GM12874 (cell line): ENCODE measurements around the gene RPL5.
A peak's percentile ranks its signal among the peaks of the same experiment; 100 is the strongest.

Experiments used
- CTCF ChIP-seq: IDR thresholded peaks from 2 replicates; pipeline ENCODE4 v1.5.1; 2011; ENCODE audit warnings: low read depth, mild to moderate bottlenecking, control low read depth, low read length, moderate library complexity; ENCODE audit not compliant: insufficient read depth

Gene RPL5

GRCh38 chr1:92831762-92832536 is at the start of gene RPL5:
TSS of gene RPL5 (plus strand) at chr1:92832040. CDS start at chr1:92832115, 75 bp downstream.
- peak; percentile 96 for TF ChIP-seq CTCF

GRCh38 chr1:92784021-92784638 is 47.7 kb upstream of the RPL5 start:
- no peak for TF ChIP-seq CTCF

- 0 out of 2 replicates have a peak, but pooled peaks have one; percentile 16 for TF ChIP-seq CTCF
These were observed 47.0 kb upstream of the RPL5 start, which contains the start of gene EVI5 for GRCh38 chr1:92784639-92785500. TSS of gene EVI5 (minus strand) at chr1:92785108. CDS start at chr1:92736546, 48,562 bp downstream.

DNA sequence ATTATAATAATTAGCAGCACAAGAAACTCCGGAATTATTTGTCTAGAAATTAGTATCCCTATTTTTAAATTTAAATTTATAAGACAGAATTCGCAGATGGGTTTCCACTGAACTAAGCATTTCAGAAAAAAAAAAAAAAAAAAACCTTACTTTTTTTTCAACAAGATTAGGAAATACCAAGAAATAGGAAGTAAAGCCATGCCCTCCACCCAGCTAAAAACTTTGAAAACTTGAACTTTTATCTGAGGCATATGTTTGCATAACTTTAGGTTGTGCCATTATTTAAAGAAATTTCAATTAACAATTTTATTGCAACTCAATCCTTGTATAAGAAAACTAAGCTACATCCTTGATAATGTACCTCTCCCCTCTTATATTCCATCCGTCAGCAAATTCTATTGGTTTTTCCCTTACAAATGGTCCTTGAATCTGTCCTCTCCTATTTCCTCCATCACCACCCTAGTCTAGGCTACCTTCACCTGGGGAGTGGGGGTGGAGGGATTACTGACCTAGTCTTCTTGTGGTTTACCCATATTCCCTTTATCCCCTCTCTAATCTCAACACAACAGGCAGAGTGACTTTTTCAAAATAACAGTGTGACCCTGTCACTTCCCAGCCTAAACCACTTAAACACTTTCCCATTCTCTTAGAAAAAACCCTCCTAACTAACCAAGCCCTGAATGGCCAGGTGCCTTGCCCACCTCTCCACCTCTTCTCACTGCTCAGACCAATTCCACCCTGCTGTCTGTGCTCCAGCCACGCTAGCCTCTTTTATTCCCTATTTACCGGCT is 45.5 kb upstream of the RPL5 start:
- TF ChIP-seq CTCF, result no peak

GRCh38 chr1:92790081-92790480 is 41.8 kb upstream of the RPL5 start:
- TF ChIP-seq CTCF, result no peak

- no peak for TF ChIP-seq CTCF
These were observed 41.0 kb upstream of the RPL5 start for GRCh38 chr1:92790867-92791266.
